ENCODE results near the gene SMAD4.
"Not testable (repeated sequence)": the region's sequence is repeated elsewhere in the genome, so short reads cannot be mapped to it uniquely, and the experiment has no call there.

SMAD4 gene

DNA sequence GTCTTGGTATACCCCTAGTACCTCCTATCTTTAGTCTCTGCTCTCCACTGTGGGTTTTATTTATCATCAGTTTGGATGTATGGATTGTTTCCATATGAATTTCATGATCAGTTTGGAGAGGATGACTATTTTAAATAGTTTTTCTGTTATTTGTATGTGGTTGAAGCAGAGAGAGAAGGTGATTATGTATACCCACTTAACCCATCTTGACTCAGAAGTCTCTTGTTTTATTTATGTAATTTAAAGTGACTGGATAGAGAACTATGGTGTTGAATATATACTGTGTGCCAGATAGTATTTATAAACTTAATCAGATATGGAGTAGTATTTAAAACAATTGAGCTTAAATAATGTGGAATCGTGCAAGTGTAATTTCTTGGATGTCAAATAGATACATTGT is 39.9 kb downstream of the SMAD4 start:
- DNase-seq (ENCODE audit: low read depth in 2 of 2) = no peak

DNA sequence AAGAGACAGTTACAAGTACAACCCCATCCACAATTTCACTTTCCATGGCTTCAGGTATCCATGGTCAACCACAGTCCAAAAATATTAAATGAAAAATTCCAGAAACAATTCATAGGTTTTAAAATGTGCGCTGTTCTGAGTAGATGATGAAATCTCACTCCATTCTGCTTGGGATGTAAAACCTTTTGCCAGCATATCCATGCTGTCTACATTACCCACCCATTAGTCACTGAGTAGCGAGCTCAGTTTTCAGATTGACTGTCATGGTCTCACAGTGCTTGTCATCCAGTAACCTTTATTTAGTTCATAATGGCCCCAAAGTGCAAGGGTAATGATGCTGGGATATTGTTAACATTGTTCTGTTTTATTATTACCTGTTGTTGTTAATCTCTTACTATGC is 40.5 kb downstream of the SMAD4 start:
- DNase-seq (ENCODE audit: low read depth in 2 of 2) = no peak

DNA sequence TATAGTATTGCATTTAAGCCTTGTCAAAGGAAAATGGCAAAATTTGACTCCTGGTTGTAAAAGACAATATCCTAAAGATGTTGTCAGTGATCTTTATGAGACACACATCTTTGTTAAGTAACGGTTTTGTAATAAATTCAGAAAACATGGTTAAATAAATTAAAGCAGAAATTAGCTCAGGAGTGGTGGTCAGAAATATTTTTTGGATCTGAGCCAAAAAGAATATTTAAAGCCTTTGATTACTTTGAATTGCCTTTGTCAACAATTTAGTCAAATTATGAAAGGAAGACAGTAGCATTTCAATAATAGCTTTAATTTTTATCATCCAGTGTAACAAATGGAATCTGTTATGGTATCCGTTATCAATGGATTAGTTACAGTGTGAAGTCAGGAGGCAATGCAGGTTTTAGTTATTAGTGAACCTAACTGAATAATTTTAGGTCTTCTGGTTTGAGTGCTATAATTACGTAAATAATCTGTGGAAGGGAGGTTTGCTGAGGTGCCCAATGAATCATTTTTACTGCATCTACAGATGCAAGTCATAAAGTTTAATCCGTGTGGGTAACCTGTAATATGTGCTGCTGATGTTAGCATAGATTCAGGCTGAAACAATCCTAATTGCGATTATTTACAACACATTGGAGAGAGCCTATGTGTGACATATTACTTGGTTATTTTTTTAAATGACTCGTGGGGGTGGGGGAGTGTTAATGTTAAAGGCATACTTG is 42.7 kb downstream of the SMAD4 start:
- DNase-seq (ENCODE audit: low read depth in 2 of 2) = no peak

GRCh38 chr18:51074605-51075004 is 44.6 kb downstream of the SMAD4 start:
- DNase-seq (ENCODE audit: low read depth in 2 of 2) = no peak

GRCh38 chr18:51076503-51076902 is 46.5 kb downstream of the SMAD4 start:
- no peak for DNase-seq (ENCODE audit: low read depth in 2 of 2)

DNA sequence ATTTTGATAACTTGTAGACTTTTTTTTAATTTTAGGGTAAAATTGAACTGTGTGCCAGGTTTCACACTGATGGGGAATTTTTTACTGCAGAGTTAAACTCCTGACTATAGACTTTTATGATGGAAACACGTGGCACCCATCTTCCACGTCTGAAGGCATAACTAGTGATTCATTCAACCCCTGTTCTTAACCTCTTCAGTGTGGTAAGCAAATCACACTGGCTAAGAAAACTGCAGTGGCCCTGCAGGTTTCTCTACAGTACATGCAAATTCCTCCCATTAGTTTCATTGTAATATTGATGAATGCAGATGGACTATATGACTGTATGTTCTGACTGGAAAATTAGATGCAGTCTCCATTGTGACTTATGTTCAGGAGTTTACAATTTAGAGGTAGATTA is 47.2 kb downstream of the SMAD4 start:
- DNase-seq (ENCODE audit: low read depth in 2 of 2) = no peak

DNA sequence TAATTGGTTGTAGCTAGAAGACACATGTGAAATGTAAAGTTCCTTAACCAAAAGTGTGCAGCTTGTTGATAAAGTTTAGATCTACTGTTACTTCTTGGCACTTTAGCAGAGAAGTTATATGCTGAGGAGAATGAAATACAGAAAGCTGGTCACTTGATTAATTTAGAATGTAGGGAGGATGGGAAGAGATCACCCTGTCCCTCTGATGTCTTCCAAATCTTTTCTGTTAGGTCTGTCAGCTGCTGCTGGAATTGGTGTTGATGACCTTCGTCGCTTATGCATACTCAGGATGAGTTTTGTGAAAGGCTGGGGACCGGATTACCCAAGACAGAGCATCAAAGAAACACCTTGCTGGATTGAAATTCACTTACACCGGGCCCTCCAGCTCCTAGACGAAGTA is 48.0 kb downstream of the SMAD4 start:
- no peak for DNase-seq (ENCODE audit: low read depth in 2 of 2)

DNA sequence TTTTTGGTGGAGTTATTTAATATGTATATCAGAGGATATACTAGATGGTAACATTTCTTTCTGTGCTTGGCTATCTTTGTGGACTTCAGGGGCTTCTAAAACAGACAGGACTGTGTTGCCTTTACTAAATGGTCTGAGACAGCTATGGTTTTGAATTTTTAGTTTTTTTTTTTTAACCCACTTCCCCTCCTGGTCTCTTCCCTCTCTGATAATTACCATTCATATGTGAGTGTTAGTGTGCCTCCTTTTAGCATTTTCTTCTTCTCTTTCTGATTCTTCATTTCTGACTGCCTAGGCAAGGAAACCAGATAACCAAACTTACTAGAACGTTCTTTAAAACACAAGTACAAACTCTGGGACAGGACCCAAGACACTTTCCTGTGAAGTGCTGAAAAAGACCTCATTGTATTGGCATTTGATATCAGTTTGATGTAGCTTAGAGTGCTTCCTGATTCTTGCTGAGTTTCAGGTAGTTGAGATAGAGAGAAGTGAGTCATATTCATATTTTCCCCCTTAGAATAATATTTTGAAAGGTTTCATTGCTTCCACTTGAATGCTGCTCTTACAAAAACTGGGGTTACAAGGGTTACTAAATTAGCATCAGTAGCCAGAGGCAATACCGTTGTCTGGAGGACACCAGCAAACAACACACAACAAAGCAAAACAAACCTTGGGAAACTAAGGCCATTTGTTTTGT is 52.7 kb downstream of the SMAD4 start:
- no peak for DNase-seq (ENCODE audit: low read depth in 2 of 2)

GRCh38 chr18:51083398-51083797 is 53.4 kb downstream of the SMAD4 start:
- no peak for DNase-seq (ENCODE audit: low read depth in 2 of 2)

GRCh38 chr18:51088410-51088809 is 58.4 kb downstream of the SMAD4 start:
- no peak for DNase-seq (ENCODE audit: low read depth in 2 of 2)

- no peak for DNase-seq (ENCODE audit: low read depth in 2 of 2)
Measured at GRCh38 chr18:51089691-51090090, 59.7 kb downstream of the SMAD4 start.

DNA sequence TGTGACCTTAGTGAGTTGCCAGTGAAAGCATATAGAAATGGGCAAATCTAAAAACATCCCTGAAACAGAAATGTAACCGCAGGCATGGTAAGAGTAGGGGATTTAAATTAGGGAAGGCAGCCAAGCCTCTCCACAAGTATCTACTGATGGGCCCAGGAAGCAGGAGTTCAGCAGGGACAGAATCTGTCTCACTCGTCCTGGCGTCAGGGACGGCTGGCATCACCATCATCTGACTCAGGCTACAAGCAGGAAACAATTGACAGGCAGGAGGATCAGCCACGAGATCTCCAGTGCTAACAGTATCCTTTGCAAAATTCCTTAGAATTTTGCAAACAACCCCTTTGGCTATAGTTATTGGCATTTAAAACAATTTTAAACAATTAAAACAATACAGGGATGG is 61.3 kb downstream of the SMAD4 start:
- DNase-seq (ENCODE audit: low read depth in 2 of 2) = no peak

DNA sequence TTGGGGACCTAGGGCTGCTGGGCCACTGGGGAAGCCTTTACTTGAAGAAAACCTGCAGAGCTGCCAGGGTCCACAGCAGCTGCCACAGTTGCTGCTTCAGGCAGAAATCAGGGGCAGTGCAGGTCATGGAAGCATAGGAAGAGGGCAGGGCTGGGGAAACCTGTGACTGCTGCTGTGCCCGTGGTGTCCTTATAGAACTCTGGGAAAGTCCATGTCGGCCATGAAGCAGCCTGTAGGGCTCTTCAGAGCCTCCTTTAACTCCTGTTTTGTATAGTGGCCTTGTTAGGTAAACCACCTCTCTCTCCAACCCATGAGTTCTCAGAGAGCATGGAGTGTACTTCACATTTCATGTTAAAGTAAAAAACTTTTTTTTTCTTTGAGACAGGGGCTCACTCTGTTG is 62.1 kb downstream of the SMAD4 start:
- DNase-seq (ENCODE audit: low read depth in 2 of 2) = no peak

GRCh38 chr18:51092967-51093366 is 63.0 kb downstream of the SMAD4 start:
- not testable (repeated sequence) for DNase-seq (ENCODE audit: low read depth in 2 of 2)

DNA sequence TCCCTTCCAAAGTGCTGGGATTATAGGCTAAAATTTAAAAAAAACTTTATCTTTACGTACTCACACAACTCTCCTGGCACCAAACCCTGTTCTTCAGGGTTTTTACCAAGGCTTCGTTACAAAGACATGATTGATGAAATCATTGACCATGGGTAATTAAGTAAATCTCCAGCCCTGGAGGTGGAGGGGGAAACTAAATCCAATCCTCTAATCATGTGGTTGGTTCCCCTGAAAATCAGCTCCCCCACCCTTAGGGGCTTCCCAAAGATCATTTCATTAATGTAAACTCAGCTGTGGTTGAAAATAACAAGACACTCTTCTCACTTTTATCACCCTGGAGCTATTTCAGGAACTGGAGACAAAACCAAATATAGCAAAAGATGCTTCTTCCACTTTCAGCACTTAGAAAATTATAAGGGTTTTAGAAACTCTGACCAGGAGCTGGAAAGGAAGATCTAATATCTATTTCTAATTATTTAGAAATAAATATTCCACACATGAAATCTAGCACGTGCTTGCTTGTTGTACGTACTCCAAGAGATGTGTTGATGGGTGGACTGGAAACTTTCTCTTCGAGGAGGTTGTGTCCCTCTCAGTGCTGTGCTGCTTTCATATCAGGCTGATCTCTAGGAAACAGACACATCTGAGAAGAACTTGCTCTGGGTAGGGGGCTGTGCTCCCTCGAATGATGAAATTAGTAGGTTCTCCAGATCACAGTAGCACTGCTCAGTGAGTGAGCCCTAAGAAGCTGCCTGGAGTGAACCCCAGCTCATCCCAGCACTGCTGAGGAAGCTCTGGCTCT is 67.2 kb downstream of the SMAD4 start:
- no peak for DNase-seq (ENCODE audit: low read depth in 2 of 2)

DNA sequence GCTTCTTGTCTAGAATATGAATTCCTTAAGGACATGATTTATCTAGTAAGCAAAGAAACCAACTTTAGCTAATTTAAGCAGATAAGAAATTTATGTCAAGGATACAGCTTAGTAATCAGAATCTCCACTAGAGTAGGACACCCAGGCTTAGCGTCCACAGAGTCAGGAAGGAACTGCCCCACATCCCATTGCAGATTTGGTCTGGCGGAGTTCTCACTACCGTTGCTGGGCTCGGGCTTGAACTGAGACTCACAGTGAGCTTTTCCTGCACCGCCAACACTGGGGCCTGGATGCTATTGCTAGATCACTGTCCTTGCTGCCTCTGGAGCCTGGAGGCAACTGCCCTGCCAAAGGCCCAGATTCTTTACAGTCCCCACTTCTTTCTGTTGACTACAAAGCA is 68.1 kb downstream of the SMAD4 start:
- no peak for DNase-seq (ENCODE audit: low read depth in 2 of 2)

DNA sequence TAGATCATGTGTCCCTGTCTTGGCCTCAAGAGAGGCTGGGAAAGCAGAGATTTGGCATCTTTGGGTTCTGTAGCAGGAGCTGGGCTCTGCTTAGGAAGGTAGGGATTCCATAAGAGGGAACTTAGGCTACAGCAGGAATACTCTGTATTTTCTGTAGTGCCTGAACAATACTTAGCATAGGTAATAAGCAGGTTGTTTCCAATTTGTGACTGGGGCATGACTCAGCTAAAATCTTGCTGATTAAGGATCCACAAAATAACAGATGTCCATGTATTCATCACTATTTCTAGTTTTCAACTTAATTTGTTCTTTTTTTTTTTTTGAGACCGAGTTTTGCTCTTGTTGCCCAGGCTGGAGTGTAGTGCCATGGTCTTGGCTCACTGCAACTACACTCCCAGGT is 68.5 kb downstream of the SMAD4 start:
- DNase-seq (ENCODE audit: low read depth in 2 of 2) = no peak

- DNase-seq (ENCODE audit: low read depth in 2 of 2) = no peak
Measured at GRCh38 chr18:51100385-51101120, 70.5 kb downstream of the SMAD4 start.

DNA sequence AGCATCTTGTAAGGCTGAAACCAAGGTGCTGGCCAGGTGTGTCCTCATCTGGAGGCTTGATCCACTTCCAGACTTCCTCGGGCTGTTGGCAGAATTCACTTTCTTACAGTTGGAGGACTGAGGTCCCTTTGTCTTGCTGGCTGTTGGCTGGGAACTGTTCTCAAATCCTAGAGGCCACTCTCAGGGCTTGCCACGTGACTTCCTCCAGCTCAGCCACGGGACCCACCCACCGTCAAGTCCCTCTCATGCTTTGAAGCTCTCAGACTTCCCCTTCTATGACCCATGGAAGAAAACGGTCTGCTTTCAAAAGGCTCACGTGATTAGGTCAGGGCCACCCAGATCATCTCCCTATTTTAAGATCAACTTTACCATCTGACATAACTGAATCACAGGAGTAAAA is 77.1 kb downstream of the SMAD4 start:
- DNase-seq (ENCODE audit: low read depth in 2 of 2) = no peak

DNA sequence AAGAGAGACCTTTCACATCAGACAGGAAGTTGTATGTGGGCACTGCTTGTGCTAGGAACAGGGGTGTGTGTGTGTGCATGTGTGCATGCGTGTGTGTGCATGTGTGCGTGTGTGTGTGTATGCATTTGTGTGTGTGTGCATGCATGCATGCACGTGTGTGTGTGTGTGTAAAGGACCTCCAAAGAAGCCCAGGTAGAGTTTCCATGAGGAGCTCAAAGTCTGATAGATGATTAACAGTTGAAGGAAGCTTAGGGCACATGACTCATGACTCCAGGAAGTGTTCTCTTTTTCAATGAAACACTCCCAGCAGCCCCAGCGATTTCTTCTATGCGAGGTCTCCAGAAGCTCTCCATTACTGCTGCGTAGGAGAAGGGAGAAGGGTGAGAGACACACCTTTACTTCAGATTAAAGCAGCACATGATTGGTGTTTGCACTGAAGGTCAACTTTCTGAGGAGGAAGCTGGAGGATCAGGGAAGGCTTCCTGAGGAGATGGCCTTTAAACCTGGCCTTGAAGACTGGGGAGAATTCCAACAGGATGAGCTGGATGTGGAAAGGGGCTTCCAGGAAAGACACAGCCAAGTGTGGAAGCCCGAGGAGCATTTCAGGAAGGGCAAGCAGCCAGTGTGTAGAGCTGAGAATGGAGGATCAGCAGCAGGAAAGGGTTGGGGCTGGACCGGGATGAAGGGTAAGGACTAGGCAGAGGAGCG is 77.7 kb downstream of the SMAD4 start:
- DNase-seq (ENCODE audit: low read depth in 2 of 2) = no peak

- no peak for DNase-seq (ENCODE audit: low read depth in 2 of 2)
Measured at GRCh38 chr18:51108330-51108729, 78.3 kb downstream of the SMAD4 start.

All from stimulated activated CD4-positive, alpha-beta T cell treated with anti-CD3 and anti-CD28 coated beads, Interleukin-4, amount 100 ng/mL, for 48 hours (primary cell).